Heart right ventricle (tissue), 16 donors: ENCODE measurements around the gene EXTL2. TPM values are rescaled to one million over a fixed set of nuclear protein-coding genes. Genes with fewer than 3 reads are reported as not detected.
A peak's percentile ranks its signal among the peaks of the same experiment; 100 is the strongest.

Source experiments
- ATAC-seq, 8 donors: fragments of 200-7000 bp; cut with Tn5 transposase; one replicate each; pipeline ENCODE4 v1.9.1; 2020; ENCODE audit warnings: mild to moderate bottlenecking in 8 of 8, moderate library complexity in 8 of 8, moderate number of reproducible peaks in 1 of 8
- DNase-seq, 2 donors: peaks; one replicate each; pipeline ENCODE4 v3.0.0-alpha.2; 2020
- H3K27ac ChIP-seq, 10 donors: fragments of 200-600 bp; sonication (generic) in 2 of 10; one replicate each; pipeline versions ENCODE4 v1.5.0 to v1.8.0; 2020 to 2022; ENCODE audit warnings: mild to moderate bottlenecking in 3 of 10
- H3K27me3 ChIP-seq, 7 donors: fragments of 200-600 bp; one replicate each; pipeline ENCODE4 v1.8.0; 2021 to 2022; ENCODE audit warnings: mild to moderate bottlenecking in 2 of 7
- H3K36me3 ChIP-seq, 9 donors: fragments of 200-600 bp; sonication (generic) in 1 of 9; one replicate each; pipeline versions ENCODE4 v1.5.0 to v1.8.0; 2020 to 2022; ENCODE audit warnings: mild to moderate bottlenecking in 2 of 9
- H3K4me1 ChIP-seq, 9 donors: fragments of 200-600 bp; sonication (generic) in 1 of 9; one replicate each; pipeline versions ENCODE4 v1.5.0 to v1.8.0; 2020 to 2022; ENCODE audit warnings: mild to moderate bottlenecking in 4 of 9
- H3K4me3 ChIP-seq, 10 donors: fragments of 200-600 bp; sonication (generic) in 2 of 10; one replicate each; pipeline versions ENCODE4 v1.5.0 to v1.8.0; 2020 to 2022; ENCODE audit warnings: mild to moderate bottlenecking in 7 of 10, moderate library complexity in 2 of 10
- H3K9me3 ChIP-seq, 11 donors: fragments of 200-600 bp in 10 of 11; sonication (generic) in 2 of 11; one replicate each; pipeline versions ENCODE4 v1.5.0 to v1.8.0; 2013 to 2022; ENCODE audit warnings: mild to moderate bottlenecking in 2 of 11, control low read depth in 1 of 11, moderate library complexity in 1 of 11
- WGBS, 2 donors: extraction: QIAGEN DNeasy Blood & Tissue Kit; methylation state at CpG; one replicate each; pipeline ENCODE4 v1.1.7; 2013; ENCODE audit warnings: inconsistent platforms in 1 of 2; 5-methylcytosine and 5-hydroxymethylcytosine counted together
- intact Hi-C, 10 donors: fragments of 100-400 bp; cut with DNase I; formaldehyde crosslinking; loops; one replicate each; pipeline versions ENCODE4 v1.11.1 to v1.14.2; 2022
- polyA plus RNA-seq, 2 donors: library from polyadenylated mRNA; stranded (reverse); fragments of 200-250 nt; gene quantifications; one replicate each; pipeline ENCODE4 v1.2.3, GENCODE V29; 2013
- total RNA-seq, 10 donors: library from RNA; stranded (reverse); fragmentation: NEBNext Ultra II Directional in 3 of 10; extraction: Animal tissue kit (Norgen Biotek cat#: 25700) in 3 of 10; gene quantifications; one replicate each; pipeline versions ENCODE4 v1.2.1 to v1.2.4, GENCODE V29; 2021 to 2023
- TF ChIP-seq, protein P1 (sequence below), 9 donors: fragments of 200-600 bp; sonication (generic) in 2 of 9; IDR thresholded peaks; one replicate each; pipeline versions ENCODE4 v1.5.0 to v1.8.0; 2021 to 2022; ENCODE audit warnings: antibody characterized with exemption in 9 of 9, mild to moderate bottlenecking in 5 of 9, moderate library complexity in 1 of 9
- donor health status: Arrhythmogenic right ventricular cardiomyopathy.
- donor health status: ischemic (EF 13 %, LVEDD 7.1; RV severe dilation, severe dysfunction).
- donor health status: healthy with polysubstance abuse.
- donor health status: DM: no; HTN: yes; CAD: no.
- donor health status: DM: no; HTN: no; CAD: no.
- donor health status: ischemic (EF 25% LVEDD 6.9; RV normal size, moderate dysfunction).
- donor health status: ischemic (EF 25% LVEDD 5.7; RV mildly dilated, moderate dysfunction).
- donor health status: healthy.
- donor health status: DM: yes; HTN: yes; CAD: no.
- donor health status: Ischemic cardiomyopathy.
- donor health status: ischemic (EF 35%, LVEDD 5.7; RV mildly dilated, moderate dysfunction).
- donor health status: nonischemic (EF 11% LVEDD 7.7; RV severe dilation, severe dysfunction).
- donor health status: DM: yes; HTN: yes; CAD: no.
- donor health status: PGD.
- donor health status: ischemic (EF 29% LVEDD 5.4; RV normal size, mild dysfunction).
- donor health status: nonischemic (EF 23%, LVEDD 6.1; RV moderate dilation, normal function).

EXTL2 gene
- total and polyA plus RNA-seq, 12 donors: 5.0 to 12.0 (median 8.2) TPM

DNA sequence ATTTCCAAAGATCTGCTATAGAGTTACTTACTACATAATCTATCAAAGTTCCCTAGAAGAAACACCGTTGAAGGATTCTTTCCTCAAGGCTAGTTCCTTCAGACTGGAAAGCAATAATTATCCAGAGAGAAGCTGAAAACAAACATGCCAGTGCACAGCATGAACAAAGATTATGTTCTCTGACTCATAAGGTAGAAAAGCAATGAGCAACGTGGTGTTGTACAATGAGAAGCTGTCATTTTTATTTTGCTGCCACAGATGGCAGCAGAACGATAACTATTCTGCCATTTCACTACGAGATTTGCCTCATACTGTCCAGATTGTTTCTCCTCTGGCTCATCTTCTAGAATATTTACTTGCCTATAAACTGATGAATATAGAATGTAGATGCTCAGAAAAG lies 10.7 kb downstream of the EXTL2 start:
- H3K4me3 ChIP-seq: no peak overlapping the region
- no peaks in the 10 kb centered on the region for H3K27me3 ChIP-seq
- intact Hi-C loops: no loop called here
- no peak overlapping the region for H3K27ac ChIP-seq
- DNase-seq (no peak), ATAC-seq (no peak)
- H3K4me1 ChIP-seq: peaks cover 0 to 7% (median 0%) of the 10 kb centered on the region in 9 donors
- TF ChIP-seq, protein P1, sequence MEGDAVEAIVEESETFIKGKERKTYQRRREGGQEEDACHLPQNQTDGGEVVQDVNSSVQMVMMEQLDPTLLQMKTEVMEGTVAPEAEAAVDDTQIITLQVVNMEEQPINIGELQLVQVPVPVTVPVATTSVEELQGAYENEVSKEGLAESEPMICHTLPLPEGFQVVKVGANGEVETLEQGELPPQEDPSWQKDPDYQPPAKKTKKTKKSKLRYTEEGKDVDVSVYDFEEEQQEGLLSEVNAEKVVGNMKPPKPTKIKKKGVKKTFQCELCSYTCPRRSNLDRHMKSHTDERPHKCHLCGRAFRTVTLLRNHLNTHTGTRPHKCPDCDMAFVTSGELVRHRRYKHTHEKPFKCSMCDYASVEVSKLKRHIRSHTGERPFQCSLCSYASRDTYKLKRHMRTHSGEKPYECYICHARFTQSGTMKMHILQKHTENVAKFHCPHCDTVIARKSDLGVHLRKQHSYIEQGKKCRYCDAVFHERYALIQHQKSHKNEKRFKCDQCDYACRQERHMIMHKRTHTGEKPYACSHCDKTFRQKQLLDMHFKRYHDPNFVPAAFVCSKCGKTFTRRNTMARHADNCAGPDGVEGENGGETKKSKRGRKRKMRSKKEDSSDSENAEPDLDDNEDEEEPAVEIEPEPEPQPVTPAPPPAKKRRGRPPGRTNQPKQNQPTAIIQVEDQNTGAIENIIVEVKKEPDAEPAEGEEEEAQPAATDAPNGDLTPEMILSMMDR (IDR thresholded peaks at IDR 0.05): no peak
- H3K9me3 ChIP-seq: no peaks in the 10 kb centered on the region
- WGBS, 2 donors: 72 to 76% methylated on average over 4 of the region's 4 CpGs
- no peaks in the 10 kb centered on the region for H3K36me3 ChIP-seq

DNA sequence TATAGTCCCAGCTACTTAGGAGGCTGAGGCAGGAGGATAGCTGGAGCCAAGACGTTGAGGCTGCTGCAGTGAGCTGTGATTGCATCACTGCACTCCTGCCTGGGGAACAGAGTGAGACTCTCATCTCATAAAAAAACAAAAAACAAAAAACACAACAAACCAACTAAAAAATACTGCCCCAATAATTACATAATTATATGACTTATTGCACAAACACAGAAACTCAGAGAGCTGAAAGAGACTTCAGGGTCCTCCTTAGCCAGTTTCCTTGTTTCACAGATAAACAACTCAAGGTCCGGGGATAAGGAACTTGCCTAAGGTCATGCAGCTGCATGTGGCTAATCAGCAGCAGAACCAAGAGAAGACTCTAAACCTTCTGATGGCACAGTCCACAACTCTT lies 11.9 kb downstream of the EXTL2 start:
- peak in 2 of 8 donors; percentile 41 to 69 for ATAC-seq
- Histone ChIP-seq H3K36me3 (peaks cover 0 to 6% (median 0%) of the 10 kb centered on the region in 9 donors), H3K9me3 (no peaks in the 10 kb centered on the region), H3K4me3 (no peak overlapping the region), H3K27me3 (no peaks in the 10 kb centered on the region), H3K4me1 (peaks cover 0 to 7% (median 0%) of the 10 kb centered on the region in 9 donors), H3K27ac (no peak overlapping the region)
- intact Hi-C loops: no loop called here
- TF ChIP-seq, protein P1 (IDR thresholded peaks at IDR 0.05): no peak
- no peak for DNase-seq
- WGBS, 2 donors: 58 to 61% methylated on average over 2 of the region's 2 CpGs

DNA sequence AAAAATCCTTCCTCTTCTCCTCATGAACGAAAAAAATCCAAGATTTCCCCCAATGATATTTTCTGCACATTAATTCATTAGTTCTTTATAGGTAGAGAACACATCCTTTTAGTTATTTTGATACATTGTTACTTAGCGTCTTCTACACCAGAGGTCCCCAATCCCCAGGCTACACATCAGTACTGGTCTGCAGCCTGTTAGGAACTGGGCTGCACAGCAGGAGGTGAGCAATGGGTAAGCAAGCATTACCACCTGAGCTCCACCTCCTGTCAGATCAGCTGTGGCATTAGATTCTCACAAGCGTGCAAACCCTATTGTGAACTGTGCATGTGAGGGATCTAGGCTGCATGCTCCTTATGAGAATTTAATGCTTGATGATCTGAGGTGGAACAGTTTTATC lies 13.0 kb downstream of the EXTL2 start:
- intact Hi-C loops: no loop called here

DNA sequence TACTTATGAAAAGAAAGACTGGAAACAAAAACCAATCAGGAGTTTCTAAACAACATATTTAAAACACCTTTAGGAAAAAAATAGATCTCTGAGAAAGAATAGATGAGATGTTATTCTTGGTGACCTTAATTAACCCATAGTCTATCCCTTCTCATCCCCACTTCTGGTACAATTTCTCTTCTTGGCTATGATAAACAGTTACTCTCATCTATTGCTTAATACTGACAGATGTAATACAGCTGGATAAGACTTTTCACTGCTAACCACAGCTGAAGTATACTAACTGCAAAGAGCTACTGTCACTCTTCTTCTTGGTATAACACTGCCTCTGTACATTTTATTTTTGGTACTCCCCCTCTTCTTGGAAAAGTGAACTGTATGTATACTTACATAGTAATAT lies 15.2 kb downstream of the EXTL2 start:
- H3K27me3 ChIP-seq: no peaks in the 10 kb centered on the region
- peaks cover 0 to 7% (median 0%) of the 10 kb centered on the region in 9 donors for H3K4me1 ChIP-seq
- TF ChIP-seq, protein P1 (IDR thresholded peaks at IDR 0.05): no peak
- H3K9me3 ChIP-seq: no peaks in the 10 kb centered on the region
- H3K27ac ChIP-seq: no peak overlapping the region
- DNase-seq (no peak), ATAC-seq (peak in 2 of 8 donors; percentile 41 to 46)
- H3K36me3 ChIP-seq: peaks cover 0 to 24% (median 0%) of the 10 kb centered on the region in 9 donors
- H3K4me3 ChIP-seq: no peak overlapping the region
- intact Hi-C loops: loop anchor here in 1 of 10 donors (10.0 kb wide), 1 partner anchor 1705 kb away; no protein-coding TSS in a partner anchor

More for the DNA sequence above, 13.0 kb downstream of the EXTL2 start:
- H3K4me1 ChIP-seq: peaks cover 0 to 7% (median 0%) of the 10 kb centered on the region in 9 donors
- DNase-seq: no peak
- WGBS, 2 donors: 92 to 95% methylated on average over 3 of the region's 3 CpGs
- no peak overlapping the region for H3K4me3 ChIP-seq
- ATAC-seq: no peak
- H3K27ac ChIP-seq: no peak overlapping the region
- TF ChIP-seq, protein P1 (IDR thresholded peaks at IDR 0.05): no peak
- H3K9me3 ChIP-seq: no peaks in the 10 kb centered on the region
- no peaks in the 10 kb centered on the region for H3K27me3 ChIP-seq
- H3K36me3 ChIP-seq: peaks cover 0 to 14% (median 0%) of the 10 kb centered on the region in 9 donors
